ENCODE data around the gene SLX4IP.
A peak's percentile ranks its signal among the peaks of the same experiment; 100 is the strongest.

SLX4IP gene

DNA sequence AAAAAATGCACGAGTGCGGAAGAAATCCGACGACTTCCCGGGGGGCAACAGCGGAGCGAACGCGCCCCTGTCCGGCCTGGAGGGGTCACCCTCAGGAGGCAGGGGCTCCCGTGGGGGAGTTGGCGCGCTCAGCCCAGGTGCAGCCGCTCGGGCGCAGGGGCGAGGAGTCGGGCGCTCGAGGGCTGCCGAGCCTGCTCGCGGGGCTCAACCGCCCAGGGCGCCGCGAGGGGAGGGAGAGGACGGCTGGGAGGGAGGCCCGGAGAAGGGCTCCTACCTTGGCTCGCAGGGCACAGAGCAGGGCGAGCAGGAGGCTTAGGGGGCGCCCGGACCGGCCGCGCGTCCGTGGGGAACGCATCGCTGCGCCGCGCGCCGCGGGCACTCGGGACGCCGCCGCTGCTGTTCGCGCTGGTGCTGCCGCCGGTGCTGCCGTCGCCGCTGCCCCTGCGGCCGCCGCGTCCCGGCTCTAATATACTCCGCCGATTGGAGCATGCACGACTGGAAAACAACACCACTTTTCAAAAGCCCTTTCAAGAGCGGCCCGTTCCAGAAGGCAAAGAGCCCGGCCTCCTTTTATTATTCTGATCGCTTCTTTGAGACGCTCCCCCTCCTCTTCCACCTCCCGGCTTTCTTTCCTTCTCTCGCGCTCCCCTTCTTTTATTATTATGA is 238.2 kb downstream of the SLX4IP start:
- ChIA-PET POLR2A (ENCODE audit: low non-redundant PET) (interaction anchor here (0.6 to 2.0 kb wide), 4 partner anchors 15 to 328 kb away, joined by 3 to 9 read pairs (median 6); no protein-coding TSS in a partner anchor), CTCF (interaction anchor here (0.6 to 1.5 kb wide), 6 partner anchors 11 to 523 kb away, joined by 3 to 4 read pairs (median 3); no protein-coding TSS in a partner anchor)
- TF ChIP-seq, protein P1, sequence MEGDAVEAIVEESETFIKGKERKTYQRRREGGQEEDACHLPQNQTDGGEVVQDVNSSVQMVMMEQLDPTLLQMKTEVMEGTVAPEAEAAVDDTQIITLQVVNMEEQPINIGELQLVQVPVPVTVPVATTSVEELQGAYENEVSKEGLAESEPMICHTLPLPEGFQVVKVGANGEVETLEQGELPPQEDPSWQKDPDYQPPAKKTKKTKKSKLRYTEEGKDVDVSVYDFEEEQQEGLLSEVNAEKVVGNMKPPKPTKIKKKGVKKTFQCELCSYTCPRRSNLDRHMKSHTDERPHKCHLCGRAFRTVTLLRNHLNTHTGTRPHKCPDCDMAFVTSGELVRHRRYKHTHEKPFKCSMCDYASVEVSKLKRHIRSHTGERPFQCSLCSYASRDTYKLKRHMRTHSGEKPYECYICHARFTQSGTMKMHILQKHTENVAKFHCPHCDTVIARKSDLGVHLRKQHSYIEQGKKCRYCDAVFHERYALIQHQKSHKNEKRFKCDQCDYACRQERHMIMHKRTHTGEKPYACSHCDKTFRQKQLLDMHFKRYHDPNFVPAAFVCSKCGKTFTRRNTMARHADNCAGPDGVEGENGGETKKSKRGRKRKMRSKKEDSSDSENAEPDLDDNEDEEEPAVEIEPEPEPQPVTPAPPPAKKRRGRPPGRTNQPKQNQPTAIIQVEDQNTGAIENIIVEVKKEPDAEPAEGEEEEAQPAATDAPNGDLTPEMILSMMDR (conservative IDR thresholded peaks at IDR 0.05; ENCODE audit: low read depth): no peak
- H3K27ac ChIP-seq: peak overlapping the region; percentile 99
- no peak for DNase-seq (ENCODE audit: low spot score)

DNA sequence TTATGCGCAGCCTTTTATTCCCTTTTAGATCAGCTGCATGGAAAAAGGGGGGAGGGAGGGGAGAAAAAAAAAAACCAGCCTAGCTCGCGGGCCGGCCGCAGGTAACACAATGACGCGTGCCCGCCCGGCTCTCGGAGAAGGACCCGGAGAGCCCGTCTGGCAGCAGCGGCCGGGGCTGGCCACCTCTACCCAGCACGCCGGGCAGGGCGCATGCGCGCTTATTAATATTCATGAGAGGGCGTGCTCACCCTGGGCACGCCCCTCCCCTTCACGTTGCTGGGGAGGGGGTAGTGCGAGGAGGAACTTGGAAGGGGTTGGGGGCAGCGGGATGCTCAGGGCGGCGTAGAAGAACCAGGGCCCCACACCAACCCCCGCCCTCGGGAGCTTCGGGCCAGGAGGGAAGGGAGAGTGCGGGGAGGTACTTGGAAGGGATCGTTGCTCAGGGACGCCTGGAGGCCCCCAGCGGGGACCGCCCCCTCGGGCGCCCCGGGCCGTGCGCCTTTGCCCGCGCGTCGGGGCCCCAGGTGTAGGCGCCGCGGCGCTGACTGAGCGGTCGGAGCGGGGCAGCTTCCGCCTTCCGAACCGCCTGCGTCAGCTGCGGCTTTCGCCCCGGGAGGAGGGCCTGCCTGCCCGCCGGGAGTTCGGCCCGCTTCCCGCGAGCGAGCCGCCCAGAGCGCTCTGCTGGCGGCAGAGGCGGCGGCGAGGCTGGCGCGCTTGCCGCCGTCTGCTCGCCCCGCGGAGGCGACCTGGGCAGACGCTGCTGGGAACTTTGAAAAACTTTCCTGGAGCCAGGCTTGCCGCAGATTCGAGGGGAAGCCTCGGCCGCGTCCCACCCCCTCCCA is 239.0 kb downstream of the SLX4IP start, which contains the start of gene JAG1:
JAG1 (minus strand) TSS at position 158 of the 842 bp plus-strand sequence. CDS start 469 bp downstream, outside the sequence.
- ChIA-PET CTCF (interaction anchor here (0.6 to 2.6 kb wide), 15 partner anchors 11 to 1584 kb away, joined by 3 to 11 read pairs (median 3); no protein-coding TSS in a partner anchor), POLR2A (ENCODE audit: low non-redundant PET) (interaction anchor here (0.6 to 2.0 kb wide), 5 partner anchors 15 to 553 kb away, joined by 3 to 9 read pairs (median 5); no protein-coding TSS in a partner anchor)
- H3K27ac ChIP-seq: peak within 1 kb of the TSS; percentile 99
- peak; percentile 99 for DNase-seq (ENCODE audit: low spot score)
- TF ChIP-seq, protein P1 (conservative IDR thresholded peaks at IDR 0.05; ENCODE audit: low read depth): no peak

GRCh38 chr20:10674684-10675449 is 239.8 kb downstream of the SLX4IP start:
- peak overlapping the region; percentile 99 for H3K27ac ChIP-seq
- peak; percentile 82 for DNase-seq (ENCODE audit: low spot score)
- ChIA-PET POLR2A (ENCODE audit: low non-redundant PET) (interaction anchor here (0.8 to 2.0 kb wide), 3 partner anchors 190 to 552 kb away, joined by 4 to 9 read pairs (median 7); no protein-coding TSS in a partner anchor), CTCF (interaction anchor here (0.5 to 2.6 kb wide), 16 partner anchors 8 to 1583 kb away, joined by 3 to 11 read pairs (median 3); no protein-coding TSS in a partner anchor)
- TF ChIP-seq, protein P1 (conservative IDR thresholded peaks at IDR 0.05; ENCODE audit: low read depth): peak; percentile 93

GRCh38 chr20:10675450-10675848 is 240.3 kb downstream of the SLX4IP start:
- TF ChIP-seq, protein P1 (conservative IDR thresholded peaks at IDR 0.05; ENCODE audit: low read depth): no peak
- ChIA-PET POLR2A (ENCODE audit: low non-redundant PET) (no interaction called here), CTCF (interaction anchor here (0.6 to 2.6 kb wide), 7 partner anchors 8 to 1267 kb away, joined by 3 to 11 read pairs (median 3); no protein-coding TSS in a partner anchor)
- peak overlapping the region; percentile 99 for H3K27ac ChIP-seq
- DNase-seq (ENCODE audit: low spot score): no peak

GRCh38 chr20:10676518-10676917 is 241.4 kb downstream of the SLX4IP start:
- TF ChIP-seq, protein P1 (conservative IDR thresholded peaks at IDR 0.05; ENCODE audit: low read depth): no peak
- POLR2A ChIA-PET (ENCODE audit: low non-redundant PET): interaction anchor here (0.7 kb wide), 1 partner anchor 55 kb away, joined by 8 read pairs; no protein-coding TSS in a partner anchor
- no peak for DNase-seq (ENCODE audit: low spot score)
- CTCF ChIA-PET: interaction anchor here (1.2 to 2.6 kb wide), 4 partner anchors 20 to 591 kb away, joined by 3 to 11 read pairs (median 4); no protein-coding TSS in a partner anchor
- no peak overlapping the region for H3K27ac ChIP-seq
